ENCODE measurements around the gene DNAI2. TPM values are rescaled to one million over a fixed set of nuclear protein-coding genes. Genes with fewer than 3 reads are reported as not detected.

DNAI2 gene
- total RNA-seq, 1 experiment from 2014 or later = not detected

- no peak for DNase-seq (ENCODE audit: low read depth)
Measured at GRCh38 chr17:74360899-74361229, 86.8 kb downstream of the DNAI2 start.

- DNase-seq (ENCODE audit: low read depth) = no peak
Measured at GRCh38 chr17:74361230-74362068, 87.4 kb downstream of the DNAI2 start, which contains the start of gene BTBD17. TSS of gene BTBD17 (minus strand) at chr17:74361868. CDS start at chr17:74361819, 49 bp downstream.

DNA sequence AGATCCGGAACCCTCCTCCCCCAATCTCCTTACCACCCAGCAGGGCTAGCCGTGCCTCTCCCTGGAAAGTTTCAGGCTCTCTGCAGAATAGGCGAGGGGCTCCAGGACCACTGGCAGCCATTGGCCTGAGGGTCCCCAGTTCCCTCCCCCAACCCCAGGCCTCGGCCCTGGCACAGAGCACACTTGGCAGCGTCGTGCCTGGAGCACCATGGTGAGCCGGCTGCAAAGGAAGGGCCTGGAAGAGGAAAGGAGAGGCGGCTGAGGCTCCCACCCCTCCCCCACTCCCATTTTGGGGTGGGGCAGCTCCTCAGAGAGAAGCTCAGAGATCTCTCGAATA, 88.0 kb downstream of the DNAI2 start:
- no peak for DNase-seq (ENCODE audit: low read depth)

GRCh38 chr17:74362810-74363498, 88.9 kb downstream of the DNAI2 start:
- DNase-seq (ENCODE audit: low read depth) = no peak

Other genes with a start within 250 kb of the DNAI2 start
- gene RPL38, start 70.6 kb upstream of the DNAI2 start, total RNA-seq (2014; rRNA removed; shearing (Covaris generic)) = 2,345 and 2,950 TPM in 2 replicates
- 0.40 and 1.3 TPM in 2 replicates for gene TTYH2, start 60.7 kb upstream of the DNAI2 start, total RNA-seq (2014; rRNA removed; shearing (Covaris generic))
- gene KIF19, start 52.0 kb downstream of the DNAI2 start, total RNA-seq (2014; rRNA removed; shearing (Covaris generic)) = not detected in 2 replicates
- not detected in 2 replicates for gene BTBD17, start 87.6 kb downstream of the DNAI2 start, total RNA-seq (2014; rRNA removed; shearing (Covaris generic))
- not detected in 2 replicates for gene GPR142, start 93.3 kb downstream of the DNAI2 start, total RNA-seq (2014; rRNA removed; shearing (Covaris generic))
- not detected in 2 replicates for gene GPRC5C, start 157.9 kb downstream of the DNAI2 start, total RNA-seq (2014; rRNA removed; shearing (Covaris generic))
- not detected in 2 replicates for gene CD300A, start 192.4 kb downstream of the DNAI2 start, total RNA-seq (2014; rRNA removed; shearing (Covaris generic))

Data from HT1080 (cell line).